Heart left ventricle (tissue), 13 donors: ENCODE data around the gene DENND4B.
"Not testable (repeated sequence)": the region's sequence is repeated elsewhere in the genome, so short reads cannot be mapped to it uniquely, and the experiment has no call there.

Source experiments
- CTCF ChIP-seq, 12 donors: fragments of 200-600 bp; sonication (generic) in 4 of 12; IDR thresholded peaks; one replicate each; pipeline versions ENCODE4 v1.5.0 to v1.8.0; 2018 to 2022; ENCODE audit warnings: antibody characterized with exemption in 12 of 12, mild to moderate bottlenecking in 5 of 12
- POLR2A ChIP-seq, 2 donors: fragments of 450-650 bp; IDR thresholded peaks; one replicate each; pipeline ENCODE4 v1.6.1; 2017; ENCODE audit warnings: antibody characterized with exemption in 2 of 2, mild to moderate bottlenecking in 2 of 2, moderate library complexity in 2 of 2
- donor health status: ischemic (EF 13 %, LVEDD 7.1; RV severe dilation, severe dysfunction).
- donor health status: DM: no; HTN: yes; CAD: no.
- donor health status: DM: no; HTN: no; CAD: no.
- donor health status: ischemic (EF 25% LVEDD 6.9; RV normal size, moderate dysfunction).
- donor health status: ischemic (EF 25% LVEDD 5.7; RV mildly dilated, moderate dysfunction).
- donor health status: ischemic (EF 35%, LVEDD 5.7; RV mildly dilated, moderate dysfunction).
- donor health status: nonischemic (EF 11% LVEDD 7.7; RV severe dilation, severe dysfunction).
- donor health status: DM: yes; HTN: yes; CAD: no.
- donor health status: PGD.
- donor health status: ischemic (EF 29% LVEDD 5.4; RV normal size, mild dysfunction).
- donor health status: nonischemic (EF 23%, LVEDD 6.1; RV moderate dilation, normal function).

GRCh38 chr1:153891042-153891441 is 55.5 kb downstream of the DENND4B start:
- TF ChIP-seq POLR2A, CTCF (IDR thresholded peaks at IDR 0.05): not testable (repeated sequence)
